Activated T-cell treated with anti-CD3 and anti-CD28 coated beads, Interleukin-2, amount 50 U/mL, for 4 hours (primary cell): ENCODE measurements around the gene OXT. TPM values are rescaled to one million over a fixed set of nuclear protein-coding genes. Genes with fewer than 3 reads are reported as not detected.
"Not testable (repeated sequence)": the region's sequence is repeated elsewhere in the genome, so short reads cannot be mapped to it uniquely, and the experiment has no call there.

Experiments
- ATAC-seq, 2 donors: fragments of 200-7000 bp; cut with Tn5 transposase; one replicate each; pipeline ENCODE4 v1.10.0; 2021
- DNase-seq: peaks from one replicate; pipeline ENCODE4 v3.0.0-alpha.2; 2020
- H3K27me3 Mint-ChIP-seq: one replicate; pipeline ENCODE4 v1.8.0; 2021; ENCODE audit warnings: low read depth, mixed read lengths
- H3K36me3 Mint-ChIP-seq: one replicate; pipeline ENCODE4 v1.8.0; 2022; ENCODE audit warnings: mixed read lengths; ENCODE audit not compliant: insufficient read depth
- H3K4me1 Mint-ChIP-seq: one replicate; pipeline ENCODE4 v1.8.0; 2021; ENCODE audit warnings: low read depth, mixed read lengths
- H3K4me3 Mint-ChIP-seq: one replicate; pipeline ENCODE4 v1.8.0; 2021; ENCODE audit warnings: mild to moderate bottlenecking, moderate library complexity, mixed read lengths
- H3K9me3 Mint-ChIP-seq: one replicate; pipeline ENCODE4 v1.8.0; 2021; ENCODE audit warnings: mixed read lengths
- total RNA-seq, 3 donors: library from RNA; stranded (reverse); gene quantifications; one replicate each; pipeline ENCODE4 v1.2.1, GENCODE V29; 2021

Gene OXT
- total RNA-seq, 3 donors from 2014 or later, result 0.60 TPM; not detected in 2

GRCh38 chr20:3044336-3044965 lies 27.0 kb upstream of the OXT start:
- Mint-ChIP-seq H3K36me3 (peaks cover 15% of the 10 kb centered on the region), H3K4me1 (peaks cover 18% of the 10 kb centered on the region), H3K27me3 (no peaks in the 10 kb centered on the region), H3K9me3 (no peaks in the 10 kb centered on the region), H3K4me3 (peak overlapping the region; percentile 90)
- DNase-seq, result no peak
- no peak for ATAC-seq

DNA sequence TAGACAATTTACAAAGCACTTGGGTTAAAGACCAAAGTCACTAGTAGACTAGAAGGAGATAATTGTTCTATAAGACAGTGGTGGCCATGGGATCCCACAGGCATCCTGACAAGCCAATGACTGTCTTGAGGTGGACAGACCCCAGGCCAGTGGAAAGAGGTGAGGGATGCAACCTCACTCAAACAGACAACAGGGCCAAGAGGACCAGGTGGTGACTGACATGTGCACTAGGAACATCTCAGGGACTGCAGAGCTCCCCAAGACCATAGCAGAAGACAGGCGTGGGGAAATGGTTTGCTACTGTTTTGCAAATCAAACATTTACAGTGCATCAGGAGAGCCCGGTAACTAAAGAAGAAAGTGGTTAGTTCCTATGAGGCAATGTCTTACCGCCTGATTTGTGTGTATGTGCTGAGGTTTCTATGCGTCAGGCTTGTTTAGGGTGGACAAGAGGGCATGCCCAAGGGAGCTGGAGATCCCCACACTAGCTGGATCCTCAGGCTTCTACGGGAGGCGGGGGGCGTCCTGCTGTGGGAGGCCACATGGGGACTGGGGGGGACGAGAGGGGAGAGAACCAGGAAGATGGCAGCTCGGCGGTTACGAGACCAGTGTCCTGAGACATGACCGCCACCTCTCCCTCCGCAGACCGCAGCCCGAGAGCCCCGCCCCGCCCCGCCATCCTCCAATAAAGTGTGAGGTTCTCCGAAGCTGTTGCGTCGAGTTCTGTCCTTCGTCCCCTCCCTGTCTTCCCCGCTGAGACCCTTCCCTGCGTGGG lies 26.2 kb upstream of the OXT start:
- Mint-ChIP-seq H3K9me3 (no peaks in the 10 kb centered on the region), H3K4me3 (peak overlapping the region; percentile 90), H3K36me3 (peaks cover 15% of the 10 kb centered on the region), H3K4me1 (peaks cover 18% of the 10 kb centered on the region), H3K27me3 (no peaks in the 10 kb centered on the region)
- DNase-seq (peak; percentile 28), ATAC-seq (peak; percentile 38 to 46)

- H3K4me1 Mint-ChIP-seq, result peaks cover 15% of the 10 kb centered on the region
- peak within 1 kb of the TSS; percentile 90 for H3K4me3 Mint-ChIP-seq
- H3K9me3 Mint-ChIP-seq, result no peaks in the 10 kb centered on the region
- ATAC-seq, result peak; percentile 96 to 97
- peaks cover 14% of the 10 kb centered on the region for H3K36me3 Mint-ChIP-seq
- DNase-seq, result peak; percentile 72
- no peaks in the 10 kb centered on the region for H3K27me3 Mint-ChIP-seq
Measured at GRCh38 chr20:3045816-3046676, 25.4 kb upstream of the OXT start, which contains the start of gene MRPS26. Gene MRPS26 (plus strand): TSS chr20:3046052. CDS start chr20:3046069, 17 bp downstream.

DNA sequence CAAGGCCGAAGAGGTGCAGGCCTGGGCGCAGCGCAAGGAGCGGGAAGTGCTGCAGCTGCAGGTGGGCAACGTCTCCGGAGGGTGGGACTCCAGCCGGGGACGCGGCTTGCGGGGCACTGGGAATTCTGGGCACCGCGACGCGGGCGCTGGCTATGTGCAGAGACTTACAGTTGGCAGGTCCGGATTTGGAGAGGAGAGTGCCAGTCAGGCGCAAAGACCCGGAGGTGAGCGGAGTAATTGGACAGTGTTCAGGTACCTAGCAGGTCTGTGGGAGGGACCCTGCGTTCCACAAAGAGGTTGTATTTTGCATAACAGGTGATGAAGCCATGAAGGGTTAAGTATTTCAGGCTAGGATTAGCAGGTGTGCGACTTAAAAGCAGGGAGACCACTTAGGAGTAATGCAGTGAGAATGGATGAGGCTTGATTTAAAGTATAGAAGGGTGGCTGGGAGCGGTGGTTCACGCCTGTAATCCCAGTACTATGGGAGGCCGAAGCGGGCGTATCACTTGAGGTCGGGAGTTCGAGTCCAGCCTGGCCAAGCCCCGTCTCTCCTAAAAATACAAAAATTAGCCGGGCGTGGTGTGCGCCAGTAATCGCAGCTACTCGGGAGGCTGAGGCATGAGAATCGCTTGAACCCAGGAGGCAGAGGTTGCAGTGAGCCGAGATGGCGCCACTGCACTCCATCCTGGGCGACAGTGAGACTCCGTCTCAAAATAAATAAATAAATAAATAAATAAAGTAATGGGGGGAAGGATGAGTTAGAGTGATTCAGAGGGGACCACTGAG lies 24.6 kb upstream of the OXT start:
- no peak for ATAC-seq
- no peak for DNase-seq
- Mint-ChIP-seq H3K4me3 (peak overlapping the region; percentile 90), H3K4me1 (peaks cover 15% of the 10 kb centered on the region), H3K27me3 (no peaks in the 10 kb centered on the region), H3K36me3 (peaks cover 14% of the 10 kb centered on the region), H3K9me3 (no peaks in the 10 kb centered on the region)

DNA sequence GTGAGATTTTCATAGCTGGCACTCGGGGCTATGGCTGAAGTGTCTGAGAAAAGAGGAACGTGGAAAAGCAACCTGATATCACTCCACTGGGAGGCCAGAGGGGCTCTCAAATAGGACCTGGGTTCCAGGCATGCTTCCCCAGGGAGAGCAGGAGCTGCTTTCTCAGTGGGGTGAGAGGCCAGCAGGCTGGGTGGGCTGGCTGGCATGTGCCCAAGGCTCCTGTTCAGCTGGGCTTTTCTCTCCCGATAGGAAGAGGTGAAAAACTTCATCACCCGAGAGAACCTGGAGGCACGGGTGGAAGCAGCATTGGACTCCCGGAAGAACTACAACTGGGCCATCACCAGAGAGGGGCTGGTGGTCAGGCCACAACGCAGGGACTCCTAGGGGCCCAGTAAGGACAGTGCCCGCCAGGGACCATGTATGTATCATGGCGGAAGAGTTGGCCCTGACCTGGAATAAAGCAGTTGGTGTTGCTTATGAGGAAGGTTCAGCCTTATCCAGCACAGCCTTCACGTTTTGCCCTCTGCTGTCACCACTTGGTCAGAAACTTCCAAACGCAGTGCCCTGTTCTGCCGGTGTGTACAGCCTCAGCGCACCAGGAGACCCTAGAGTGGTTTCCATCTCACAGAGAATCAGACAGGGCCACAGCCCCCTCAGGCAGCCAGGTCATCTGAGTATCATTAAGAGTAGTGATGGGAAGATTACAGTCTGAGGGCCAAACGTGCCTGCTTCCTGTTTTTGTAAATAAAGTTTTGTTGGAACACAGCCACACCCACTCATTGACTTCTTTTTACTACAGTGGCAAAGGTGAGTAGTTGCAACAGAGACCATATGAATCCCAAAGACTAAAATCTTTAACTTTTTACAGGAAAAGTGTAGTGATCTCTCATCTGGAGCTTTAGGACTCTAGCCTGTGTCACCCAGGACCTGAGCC lies 23.7 kb upstream of the OXT start:
- no peak for DNase-seq
- Mint-ChIP-seq H3K27me3 (no peaks in the 10 kb centered on the region), H3K36me3 (peaks cover 14% of the 10 kb centered on the region), H3K4me3 (peak overlapping the region; percentile 90), H3K9me3 (no peaks in the 10 kb centered on the region), H3K4me1 (peaks cover 15% of the 10 kb centered on the region)
- ATAC-seq, result no peak

- peaks cover 10% of the 10 kb centered on the region for H3K4me1 Mint-ChIP-seq
Measured at GRCh38 chr20:3051385-3052019, 19.9 kb upstream of the OXT start.

GRCh38 chr20:3059489-3059888 lies 11.9 kb upstream of the OXT start:
- DNase-seq, result no peak
- ATAC-seq, result no peak
- H3K27me3 Mint-ChIP-seq, result no peaks in the 10 kb centered on the region
- no peak overlapping the region for H3K4me3 Mint-ChIP-seq
- no peaks in the 10 kb centered on the region for H3K36me3 Mint-ChIP-seq
- peaks cover 7% of the 10 kb centered on the region for H3K4me1 Mint-ChIP-seq
- no peaks in the 10 kb centered on the region for H3K9me3 Mint-ChIP-seq

More at GRCh38 chr20:3051385-3052019, 19.9 kb upstream of the OXT start:
- Mint-ChIP-seq H3K36me3 (peaks cover 14% of the 10 kb centered on the region), H3K4me3 (no peak overlapping the region), H3K9me3 (no peaks in the 10 kb centered on the region), H3K27me3 (no peaks in the 10 kb centered on the region)
- no peak for DNase-seq
- ATAC-seq, result peak in 1 of 2 donors; percentile 53

DNA sequence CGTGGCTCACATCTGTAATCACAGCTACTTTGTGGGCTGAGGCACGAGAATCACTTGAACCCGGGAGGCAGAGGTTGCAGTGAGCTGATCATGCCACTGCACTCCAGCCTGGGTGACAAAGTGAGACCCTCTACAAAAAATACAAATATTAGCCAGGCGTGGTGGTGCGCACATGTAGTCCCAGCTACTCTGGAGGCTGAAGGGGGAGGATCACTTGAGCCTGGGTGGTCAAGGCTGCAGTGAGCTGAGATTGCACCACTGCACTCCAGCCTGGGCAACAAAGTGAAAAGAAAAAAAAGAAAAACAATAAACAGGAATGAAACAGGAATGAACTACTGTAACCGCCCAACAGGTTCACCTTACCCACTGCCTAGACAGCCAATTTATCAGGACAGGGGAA lies 7.3 kb upstream of the OXT start:
- not testable (repeated sequence) for H3K4me3 Mint-ChIP-seq, H3K27me3 Mint-ChIP-seq, H3K36me3 Mint-ChIP-seq, ATAC-seq, H3K9me3 Mint-ChIP-seq, DNase-seq
- peaks cover 12% of the 10 kb centered on the region for H3K4me1 Mint-ChIP-seq

DNA sequence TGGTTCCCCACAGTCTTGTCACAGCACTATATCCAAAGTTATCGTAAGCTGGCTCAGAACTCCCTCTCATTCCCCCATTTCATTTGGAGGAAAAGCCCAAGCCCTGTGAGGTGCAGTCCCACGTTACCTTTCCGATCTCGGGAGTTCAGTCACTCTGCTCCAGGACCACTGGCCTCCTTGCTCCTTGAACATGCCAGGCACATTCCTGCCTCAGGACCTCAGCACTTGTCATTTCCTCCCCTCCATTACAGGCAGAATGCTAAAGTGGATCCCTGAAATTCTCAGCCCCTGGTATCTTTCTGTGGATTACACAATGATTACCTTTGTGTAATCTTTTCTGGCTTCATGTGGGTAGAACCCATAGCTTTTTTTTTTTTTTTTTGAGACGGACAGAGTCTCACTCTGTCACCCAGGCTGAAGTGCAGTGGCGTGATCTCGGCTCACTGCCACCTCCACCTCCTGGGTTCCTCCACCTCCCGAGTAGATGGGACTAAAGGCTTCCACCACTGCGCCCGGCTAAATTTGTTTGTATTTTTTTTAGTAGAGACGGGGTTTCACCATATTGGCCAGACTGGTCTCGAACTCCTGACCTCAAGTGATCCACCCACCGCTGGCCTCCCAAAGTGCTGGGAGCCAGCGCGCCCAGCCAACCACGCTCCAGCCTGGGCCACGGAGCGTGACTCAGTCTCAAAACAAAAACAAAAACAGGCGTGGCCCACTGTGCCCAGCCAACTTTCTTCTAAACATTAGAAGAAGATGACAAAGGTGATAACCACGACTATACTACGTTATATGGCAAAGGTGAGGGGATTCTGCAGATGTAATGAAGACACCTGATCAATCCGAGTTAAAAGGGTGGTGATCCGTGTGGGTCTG lies 4.0 kb upstream of the OXT start:
- Mint-ChIP-seq H3K4me3 (no peak overlapping the region), H3K36me3 (peaks cover 3% of the 10 kb centered on the region), H3K4me1 (peaks cover 17% of the 10 kb centered on the region), H3K27me3 (peaks cover 3% of the 10 kb centered on the region), H3K9me3 (no peaks in the 10 kb centered on the region)
- no peak for DNase-seq
- no peak for ATAC-seq

DNA sequence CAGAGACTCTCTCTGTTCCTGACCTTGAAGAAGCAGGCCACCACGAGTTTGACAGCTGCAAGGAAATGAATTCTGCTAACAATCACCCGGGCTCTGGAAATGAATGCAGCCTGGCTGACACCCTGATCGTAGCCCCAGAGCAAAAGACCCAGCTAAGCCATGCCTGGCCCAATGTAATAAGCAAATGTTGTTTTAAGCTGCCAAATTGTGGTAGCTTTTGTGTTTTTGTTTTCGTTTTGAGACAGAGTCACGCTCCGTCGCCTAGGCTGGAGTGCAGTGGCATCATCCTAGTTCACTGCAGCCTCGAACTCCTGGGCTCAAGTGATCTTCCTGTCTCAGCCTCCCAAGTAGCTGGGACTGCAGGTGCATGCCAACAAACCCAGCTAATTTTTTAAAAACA lies 3.3 kb upstream of the OXT start:
- Mint-ChIP-seq H3K4me1 (peaks cover 20% of the 10 kb centered on the region), H3K9me3 (no peaks in the 10 kb centered on the region), H3K36me3 (peaks cover 3% of the 10 kb centered on the region), H3K27me3 (peaks cover 3% of the 10 kb centered on the region), H3K4me3 (no peak overlapping the region)
- ATAC-seq (no peak), DNase-seq (no peak)

DNA sequence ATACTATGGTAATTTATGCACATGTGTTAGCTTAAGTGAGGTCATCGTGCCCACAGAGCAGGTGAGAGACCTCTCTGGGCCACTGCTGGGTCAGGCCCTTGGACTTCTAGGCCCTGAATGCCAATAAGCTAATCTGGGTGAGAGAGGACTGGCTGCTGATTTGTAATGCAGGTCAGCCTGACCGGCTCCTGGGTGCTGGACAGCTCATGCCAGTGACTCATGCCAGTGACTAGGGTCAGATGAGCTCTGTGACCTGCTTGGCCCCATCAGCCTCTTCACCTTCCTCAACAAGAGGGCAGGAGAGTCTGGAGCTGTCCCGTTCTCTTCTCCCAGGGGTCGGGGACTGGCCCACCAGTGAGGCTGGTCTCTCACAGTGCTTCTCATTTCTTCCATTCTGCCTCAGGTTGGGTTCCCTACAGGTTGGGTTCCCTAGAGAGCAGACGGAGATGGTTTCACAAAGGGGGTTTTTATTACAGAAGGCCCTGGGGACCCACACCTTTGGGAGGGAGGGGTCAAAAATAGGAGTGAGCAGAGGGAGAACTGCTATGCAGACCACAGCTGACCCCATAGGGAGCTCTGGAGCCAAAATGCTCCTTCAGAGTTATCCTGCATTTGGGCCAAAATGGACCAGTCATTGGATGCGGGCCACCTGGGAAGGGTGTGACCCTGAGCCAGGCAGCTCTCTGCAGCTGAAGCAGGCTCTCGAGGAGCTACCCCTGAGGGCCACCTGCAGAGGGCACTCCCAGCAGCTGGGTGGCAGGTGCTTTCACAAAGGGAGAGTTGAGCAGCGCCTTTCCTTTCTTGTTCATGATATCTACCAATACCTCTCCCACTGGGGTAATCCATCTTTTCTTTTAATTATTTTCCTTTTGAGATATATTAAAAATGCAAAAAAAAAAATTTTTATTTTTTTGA lies 2.2 kb upstream of the OXT start:
- Mint-ChIP-seq H3K4me1 (peaks cover 20% of the 10 kb centered on the region), H3K4me3 (no peak overlapping the region), H3K36me3 (peaks cover 3% of the 10 kb centered on the region), H3K27me3 (peaks cover 3% of the 10 kb centered on the region), H3K9me3 (no peaks in the 10 kb centered on the region)
- ATAC-seq (no peak), DNase-seq (peak; percentile 41)
